Erythroblast (primary cell): ENCODE measurements around the gene FHL5.
"Not testable (repeated sequence)": the region's sequence is repeated elsewhere in the genome, so short reads cannot be mapped to it uniquely, and the experiment has no call there.

Experiments used
- GATA1 ChIP-seq: IDR thresholded peaks from 2 replicates; pipeline ENCODE4 v1.6.1; 2011; ENCODE audit warnings: low read depth, mild to moderate bottlenecking, control low read depth, low read length, moderate library complexity
- POLR2A ChIP-seq: IDR thresholded peaks from 2 replicates; pipeline ENCODE4 v1.6.1; 2011; ENCODE audit warnings: mild to moderate bottlenecking, low read length

GRCh38 chr6:96559740-96560139 lies 3.2 kb upstream of the FHL5 start:
- not testable (repeated sequence) for TF ChIP-seq POLR2A, GATA1
